Measurements from ENCODE around the gene MEGF8. TPM values are rescaled to one million over a fixed set of nuclear protein-coding genes. Genes with fewer than 3 reads are reported as not detected.

MEGF8 gene
- total and polyA plus RNA-seq, 9 of the 15 experiments (the other 6 are each of a cell fraction or from before 2014, with no cell fraction given): 0.28 to 13.1 (median 3.0) TPM

DNA sequence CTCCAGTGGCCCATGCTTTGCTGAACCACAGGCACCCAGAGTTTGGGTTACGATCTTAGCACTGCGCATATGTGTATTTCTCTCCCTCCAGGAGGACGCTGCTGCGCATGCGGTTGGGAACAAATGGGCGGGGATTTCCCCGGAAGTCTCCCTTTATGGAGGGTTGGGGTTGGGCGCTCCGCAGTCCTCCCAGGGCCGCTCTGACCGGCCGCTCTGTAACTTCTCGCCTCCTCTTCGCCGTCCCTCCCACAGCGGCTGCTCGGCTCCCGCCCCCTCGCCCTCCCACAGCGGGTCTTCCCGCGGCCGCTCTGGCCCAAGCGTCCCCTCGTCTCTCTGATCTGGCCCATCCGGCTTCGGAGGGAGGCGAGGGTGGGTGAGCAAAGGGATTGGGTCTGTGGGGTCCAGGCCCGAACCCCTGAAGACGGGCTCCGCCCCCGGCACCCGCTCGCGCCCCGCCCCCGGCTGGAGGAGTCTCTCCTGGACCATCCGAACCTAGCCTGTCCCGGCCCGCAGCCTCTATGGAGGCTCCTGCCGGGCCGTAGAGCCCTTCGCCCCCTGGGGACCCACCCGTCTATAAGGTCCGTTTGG is at the start of gene MEGF8 (continued):
- peak; percentile 66 for TF ChIP-seq RBBP5 (IDR thresholded peaks at IDR 0.05; ENCODE audit: borderline replicate concordance, insufficient read depth, low read length, poor library complexity, severe bottlenecking)
- TF ChIP-seq CCNT2 (IDR thresholded peaks at IDR 0.05; ENCODE audit: borderline replicate concordance, extremely low read depth, insufficient read length, low read depth, low read length): peak; percentile 46
- no peak for TF ChIP-seq BCL6 (CRISPR knock-in tag; IDR thresholded peaks at IDR 0.05)
- peak; percentile 74 for TF ChIP-seq TAF9B (IDR thresholded peaks at IDR 0.05; ENCODE audit: partially characterized antibody)
- TF ChIP-seq, protein P1, sequence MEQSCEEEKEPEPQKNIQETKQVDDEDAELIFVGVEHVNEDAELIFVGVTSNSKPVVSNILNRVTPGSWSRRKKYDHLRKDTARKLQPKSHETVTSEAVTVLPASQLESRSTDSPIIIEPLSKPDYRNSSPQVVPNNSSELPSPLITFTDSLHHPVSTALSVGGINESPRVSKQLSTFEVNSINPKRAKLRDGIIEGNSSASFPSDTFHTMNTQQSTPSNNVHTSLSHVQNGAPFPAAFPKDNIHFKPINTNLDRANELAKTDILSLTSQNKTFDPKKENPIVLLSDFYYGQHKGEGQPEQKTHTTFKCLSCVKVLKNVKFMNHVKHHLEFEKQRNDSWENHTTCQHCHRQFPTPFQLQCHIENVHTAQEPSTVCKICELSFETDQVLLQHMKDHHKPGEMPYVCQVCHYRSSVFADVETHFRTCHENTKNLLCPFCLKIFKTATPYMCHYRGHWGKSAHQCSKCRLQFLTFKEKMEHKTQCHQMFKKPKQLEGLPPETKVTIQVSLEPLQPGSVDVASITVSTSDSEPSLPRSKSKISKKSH (CRISPR knock-in tag; IDR thresholded peaks at IDR 0.05): no peak
- TF ChIP-seq, protein P2, sequence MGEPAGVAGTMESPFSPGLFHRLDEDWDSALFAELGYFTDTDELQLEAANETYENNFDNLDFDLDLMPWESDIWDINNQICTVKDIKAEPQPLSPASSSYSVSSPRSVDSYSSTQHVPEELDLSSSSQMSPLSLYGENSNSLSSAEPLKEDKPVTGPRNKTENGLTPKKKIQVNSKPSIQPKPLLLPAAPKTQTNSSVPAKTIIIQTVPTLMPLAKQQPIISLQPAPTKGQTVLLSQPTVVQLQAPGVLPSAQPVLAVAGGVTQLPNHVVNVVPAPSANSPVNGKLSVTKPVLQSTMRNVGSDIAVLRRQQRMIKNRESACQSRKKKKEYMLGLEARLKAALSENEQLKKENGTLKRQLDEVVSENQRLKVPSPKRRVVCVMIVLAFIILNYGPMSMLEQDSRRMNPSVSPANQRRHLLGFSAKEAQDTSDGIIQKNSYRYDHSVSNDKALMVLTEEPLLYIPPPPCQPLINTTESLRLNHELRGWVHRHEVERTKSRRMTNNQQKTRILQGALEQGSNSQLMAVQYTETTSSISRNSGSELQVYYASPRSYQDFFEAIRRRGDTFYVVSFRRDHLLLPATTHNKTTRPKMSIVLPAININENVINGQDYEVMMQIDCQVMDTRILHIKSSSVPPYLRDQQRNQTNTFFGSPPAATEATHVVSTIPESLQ (CRISPR knock-in tag; IDR thresholded peaks at IDR 0.05): 0 out of 2 replicates have a peak, but pooled peaks have one; percentile 73
- TF ChIP-seq, protein P3, sequence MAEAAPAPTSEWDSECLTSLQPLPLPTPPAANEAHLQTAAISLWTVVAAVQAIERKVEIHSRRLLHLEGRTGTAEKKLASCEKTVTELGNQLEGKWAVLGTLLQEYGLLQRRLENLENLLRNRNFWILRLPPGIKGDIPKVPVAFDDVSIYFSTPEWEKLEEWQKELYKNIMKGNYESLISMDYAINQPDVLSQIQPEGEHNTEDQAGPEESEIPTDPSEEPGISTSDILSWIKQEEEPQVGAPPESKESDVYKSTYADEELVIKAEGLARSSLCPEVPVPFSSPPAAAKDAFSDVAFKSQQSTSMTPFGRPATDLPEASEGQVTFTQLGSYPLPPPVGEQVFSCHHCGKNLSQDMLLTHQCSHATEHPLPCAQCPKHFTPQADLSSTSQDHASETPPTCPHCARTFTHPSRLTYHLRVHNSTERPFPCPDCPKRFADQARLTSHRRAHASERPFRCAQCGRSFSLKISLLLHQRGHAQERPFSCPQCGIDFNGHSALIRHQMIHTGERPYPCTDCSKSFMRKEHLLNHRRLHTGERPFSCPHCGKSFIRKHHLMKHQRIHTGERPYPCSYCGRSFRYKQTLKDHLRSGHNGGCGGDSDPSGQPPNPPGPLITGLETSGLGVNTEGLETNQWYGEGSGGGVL (CRISPR knock-in tag; IDR thresholded peaks at IDR 0.05): no peak
- peak; percentile 61; the same call in 1 of the 2 replicates for TF ChIP-seq POLR2AphosphoS5 (IDR thresholded peaks at IDR 0.05; ENCODE audit: control insufficient read depth, insufficient read depth, low read depth, low read length)
- TF ChIP-seq ZC3H8 (IDR thresholded peaks at IDR 0.05): no peak
- TF ChIP-seq NEUROD1 (IDR thresholded peaks at IDR 0.05; ENCODE audit: borderline replicate concordance, low read depth, low read length, partially characterized antibody): peak; percentile 17
- TF ChIP-seq GTF2E2 (tag; IDR thresholded peaks at IDR 0.05): 0 out of 2 replicates have a peak, but pooled peaks have one; percentile 11
- TF ChIP-seq, protein P4, sequence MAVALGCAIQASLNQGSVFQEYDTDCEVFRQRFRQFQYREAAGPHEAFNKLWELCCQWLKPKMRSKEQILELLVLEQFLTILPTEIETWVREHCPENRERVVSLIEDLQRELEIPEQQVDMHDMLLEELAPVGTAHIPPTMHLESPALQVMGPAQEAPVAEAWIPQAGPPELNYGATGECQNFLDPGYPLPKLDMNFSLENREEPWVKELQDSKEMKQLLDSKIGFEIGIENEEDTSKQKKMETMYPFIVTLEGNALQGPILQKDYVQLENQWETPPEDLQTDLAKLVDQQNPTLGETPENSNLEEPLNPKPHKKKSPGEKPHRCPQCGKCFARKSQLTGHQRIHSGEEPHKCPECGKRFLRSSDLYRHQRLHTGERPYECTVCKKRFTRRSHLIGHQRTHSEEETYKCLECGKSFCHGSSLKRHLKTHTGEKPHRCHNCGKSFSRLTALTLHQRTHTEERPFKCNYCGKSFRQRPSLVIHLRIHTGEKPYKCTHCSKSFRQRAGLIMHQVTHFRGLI (CRISPR knock-in tag; IDR thresholded peaks at IDR 0.05): no peak
- no peak; the same call in 1 of the 2 replicates for TF ChIP-seq ATF1 (CRISPR knock-in tag; IDR thresholded peaks at IDR 0.05)
- peak; percentile 26; the same call in 1 of the 2 replicates for TF ChIP-seq ATF1 (tag; IDR thresholded peaks at IDR 0.05)
- TF ChIP-seq KLF10 (CRISPR knock-in tag; IDR thresholded peaks at IDR 0.05): peak; percentile 57; the same call in 1 of the 2 replicates
- TF ChIP-seq, protein P5, sequence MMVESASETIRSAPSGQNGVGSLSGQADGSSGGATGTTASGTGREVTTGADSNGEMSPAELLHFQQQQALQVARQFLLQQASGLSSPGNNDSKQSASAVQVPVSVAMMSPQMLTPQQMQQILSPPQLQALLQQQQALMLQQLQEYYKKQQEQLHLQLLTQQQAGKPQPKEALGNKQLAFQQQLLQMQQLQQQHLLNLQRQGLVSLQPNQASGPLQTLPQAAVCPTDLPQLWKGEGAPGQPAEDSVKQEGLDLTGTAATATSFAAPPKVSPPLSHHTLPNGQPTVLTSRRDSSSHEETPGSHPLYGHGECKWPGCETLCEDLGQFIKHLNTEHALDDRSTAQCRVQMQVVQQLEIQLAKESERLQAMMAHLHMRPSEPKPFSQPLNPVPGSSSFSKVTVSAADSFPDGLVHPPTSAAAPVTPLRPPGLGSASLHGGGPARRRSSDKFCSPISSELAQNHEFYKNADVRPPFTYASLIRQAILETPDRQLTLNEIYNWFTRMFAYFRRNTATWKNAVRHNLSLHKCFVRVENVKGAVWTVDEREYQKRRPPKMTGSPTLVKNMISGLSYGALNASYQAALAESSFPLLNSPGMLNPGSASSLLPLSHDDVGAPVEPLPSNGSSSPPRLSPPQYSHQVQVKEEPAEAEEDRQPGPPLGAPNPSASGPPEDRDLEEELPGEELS (CRISPR knock-in tag; IDR thresholded peaks at IDR 0.05; ENCODE audit: borderline replicate concordance): no peak
- TF ChIP-seq ZNF717 (CRISPR knock-in tag; IDR thresholded peaks at IDR 0.05): 0 out of 2 replicates have a peak, but pooled peaks have one; percentile 58

Measured in K562 (cell line).